ENCODE measurements around the gene FHIT. TPM values are rescaled to one million over a fixed set of nuclear protein-coding genes. Genes with fewer than 3 reads are reported as not detected.

The FHIT gene
- total and polyA plus RNA-seq, 2 of the 4 experiments (the other 2 are of a cell fraction): 0.07 TPM; not detected in 1

- BruUV-seq (replicated peaks): no TSS peak
- no peak overlapping the region for H3K4ac ChIP-seq (ENCODE audit: low read depth, low read length)
- H4K5ac ChIP-seq (ENCODE audit: low read depth, low read length): no peak overlapping the region
- DNase-seq (no peak), ATAC-seq (ENCODE audit: low read depth) (no peak)
- no peak overlapping the region for H2BK15ac ChIP-seq (ENCODE audit: low read depth, low read length)
- H2AK5ac ChIP-seq (ENCODE audit: low read depth, low read length): no peak overlapping the region
- H2BK120ac ChIP-seq (ENCODE audit: low read depth, low read length): no peak overlapping the region
- H4K20me1 ChIP-seq (ENCODE audit: insufficient read depth, low read length): no peaks in the 10 kb centered on the region
- no peak overlapping the region for H4K91ac ChIP-seq (ENCODE audit: insufficient read depth, low read depth, low read length)
- 33% methylated on average over 1 of the region's 1 CpG; no CpG with 5 or more reads in 1 of the 2 experiments for WGBS, 2 experiments (ENCODE audit: extremely low coverage in 2 of 2, insufficient read length in 1 of 2)
- no peaks in the 10 kb centered on the region for H3K4me1 ChIP-seq (ENCODE audit: control insufficient read depth, insufficient read depth, low read length)
- no peaks in the 10 kb centered on the region for H3K79me1 ChIP-seq (ENCODE audit: low read depth in 1 of 2, low read length in 2 of 2)
- H3K23ac ChIP-seq (ENCODE audit: low read depth, low read length): no peak overlapping the region
- H3K4me2 ChIP-seq (ENCODE audit: low read depth, low read length): no peak overlapping the region
- no peak overlapping the region for H3K27ac ChIP-seq (ENCODE audit: insufficient read depth, low read length)
- no peak overlapping the region for H3K56ac ChIP-seq (ENCODE audit: extremely low read depth, insufficient read depth, low read length)
- no peaks in the 10 kb centered on the region for H3K9me1 ChIP-seq (ENCODE audit: insufficient read depth, low read length)
- no peak overlapping the region for H3K14ac ChIP-seq (replicated peaks; ENCODE audit: low read depth, low read length)
- no peak for TF ChIP-seq NFE2L2 (IDR thresholded peaks at IDR 0.05; ENCODE audit: low read depth, low read length)
- no peak for TF ChIP-seq SMC3 (IDR thresholded peaks at IDR 0.05; ENCODE audit: low read depth, low read length)
- TF ChIP-seq USF2 (IDR thresholded peaks at IDR 0.05; ENCODE audit: low read depth, low read length): no peak
- no peak for TF ChIP-seq MAZ (IDR thresholded peaks at IDR 0.05; ENCODE audit: borderline replicate concordance, low read depth, low read length)
- no peak for TF ChIP-seq BHLHE40 (IDR thresholded peaks at IDR 0.05; ENCODE audit: low read depth, low read length)
- TF ChIP-seq RCOR1 (IDR thresholded peaks at IDR 0.05; ENCODE audit: insufficient replicate concordance, low read length): no peak
- no peak for TF ChIP-seq ELK1 (IDR thresholded peaks at IDR 0.05; ENCODE audit: borderline replicate concordance, low read depth, low read length)
- no peak overlapping the region for H2AFZ ChIP-seq (replicated peaks; ENCODE audit: low read length, poor library complexity)
- dilution Hi-C loops (cut with HindIII; ENCODE audit: low sequenced_read_pairs, unreplicated experiment) (no loop called here), in situ Hi-C loops (cut with MboI; ENCODE audit: low sequenced_read_pairs) (no loop called here), intact Hi-C loops (cut with micrococcal nuclease) (no loop called here)
- ChIA-PET CTCF (no interaction called here), POLR2A (ENCODE audit: unreplicated experiment) (no interaction called here)
- no peak overlapping the region for H3K18ac ChIP-seq (ENCODE audit: low read depth, low read length)
- peaks cover 3% of the 10 kb centered on the region; the same call in 1 of the 2 replicates for H3K9me3 ChIP-seq (ENCODE audit: control insufficient read depth, insufficient read depth, low read length)
- no peaks in the 10 kb centered on the region for H3K27me3 ChIP-seq (ENCODE audit: control insufficient read depth, insufficient read depth, low read length)
- H2BK20ac ChIP-seq (ENCODE audit: low read depth, low read length): no peak overlapping the region
- no peaks in the 10 kb centered on the region for H3K36me3 ChIP-seq (ENCODE audit: control insufficient read depth, insufficient read depth, low read length)
- H2AK9ac ChIP-seq (replicated peaks; ENCODE audit: low read depth, low read length, poor library complexity): no peak overlapping the region
- no peak overlapping the region for H3K9ac ChIP-seq (ENCODE audit: low read depth, low read length)
- no peak overlapping the region for H2BK5ac ChIP-seq (ENCODE audit: low read depth, low read length, poor library complexity, severe bottlenecking)
- H3K4me3 ChIP-seq (ENCODE audit: insufficient read depth, low read depth, low read length): no peak overlapping the region
- no peak overlapping the region for H4K8ac ChIP-seq (ENCODE audit: low read depth in 2 of 2, low read length in 2 of 2)
Measured at GRCh38 chr3:60917141-60917540, 334.1 kb downstream of the FHIT start.
